NCI-H2227 treated with DMSO at 0.1 percent for 48 hours (cell line): ENCODE measurements around the gene TMTC4.
"Not testable (repeated sequence)": the region's sequence is repeated elsewhere in the genome, so short reads cannot be mapped to it uniquely, and the experiment has no call there.

Source experiments
- DNase-seq: peaks from one replicate; lab custom pipeline; 2025; lab: John Stamatoyannopoulos, UW

TMTC4 gene

GRCh38 chr13:100674572-100674871 lies at the start of gene TMTC4:
Gene TMTC4 (minus strand): TSS chr13:100674795. CDS start chr13:100670362, 4,433 bp downstream.
- DNase-seq, result no peak

- DNase-seq, result no peak
Observed at GRCh38 chr13:100722517-100722916, 47.9 kb upstream of the TMTC4 start.

- peak; percentile 9 for DNase-seq
Observed at GRCh38 chr13:100721885-100722512, 47.4 kb upstream of the TMTC4 start.

GRCh38 chr13:100715604-100716003 lies 41.0 kb upstream of the TMTC4 start:
- no peak for DNase-seq

GRCh38 chr13:100714478-100714877 lies 39.9 kb upstream of the TMTC4 start:
- DNase-seq, result no peak

GRCh38 chr13:100710176-100710575 lies 35.6 kb upstream of the TMTC4 start:
- no peak for DNase-seq

GRCh38 chr13:100707818-100708740 lies 33.5 kb upstream of the TMTC4 start:
- no peak for DNase-seq

- DNase-seq, result not testable (repeated sequence)
Observed at GRCh38 chr13:100698331-100698730, 23.7 kb upstream of the TMTC4 start.

GRCh38 chr13:100695509-100695773 lies 20.8 kb upstream of the TMTC4 start:
- DNase-seq, result no peak

- no peak for DNase-seq
Observed at GRCh38 chr13:100694722-100695508, 20.3 kb upstream of the TMTC4 start.

- no peak for DNase-seq
Observed at GRCh38 chr13:100689191-100689590, 14.6 kb upstream of the TMTC4 start.

- no peak for DNase-seq
Observed at GRCh38 chr13:100680131-100680530, 5.5 kb upstream of the TMTC4 start.

- not testable (repeated sequence) for DNase-seq
Observed at GRCh38 chr13:100677128-100677527, 2.5 kb upstream of the TMTC4 start.

GRCh38 chr13:100675661-100676129 lies 1.1 kb upstream of the TMTC4 start:
- DNase-seq, result no peak

- DNase-seq, result peak; percentile 82
Observed at GRCh38 chr13:100674872-100675660, 471 bp upstream of the TMTC4 start.

- DNase-seq, result peak; percentile 10
Observed at GRCh38 chr13:100673713-100674571, 653 bp downstream of the TMTC4 start.

GRCh38 chr13:100673376-100673712 lies 1.3 kb downstream of the TMTC4 start:
- no peak for DNase-seq

- no peak for DNase-seq
Observed at GRCh38 chr13:100671389-100672182, 3.0 kb downstream of the TMTC4 start.

GRCh38 chr13:100668408-100668807 lies 6.2 kb downstream of the TMTC4 start:
- DNase-seq, result no peak

- no peak for DNase-seq
Observed at GRCh38 chr13:100667894-100668293, 6.7 kb downstream of the TMTC4 start.
